ENCODE results near the gene ATF3. TPM values are rescaled to one million over a fixed set of nuclear protein-coding genes. Genes with fewer than 3 reads are reported as not detected.

Gene ATF3
- polyA plus RNA-seq, 6 donors from 2014 or later: 0.35 to 1.0 (median 0.76) TPM; not detected in 1

GRCh38 chr1:212665241-212666115, 56.9 kb downstream of the ATF3 start:
- Mint-ChIP-seq H3K9me3 (no peaks in the 10 kb centered on the region), H3K27me3 (peaks cover 6 to 32% (median 7%) of the 10 kb centered on the region in 3 donors), H3K4me3 (peak overlapping the region; percentile 1 to 90 (median 78)), H3K27ac (peak overlapping the region in 3 of 6 donors; percentile 23 to 67 (median 36)), H3K4me1 (peaks cover 4 to 16% (median 5%) of the 10 kb centered on the region in 3 donors), H3K36me3 (no peaks in the 10 kb centered on the region)
- peak; percentile 66 for DNase-seq
- ATAC-seq (ENCODE audit: low read depth in 2 of 2): peak; percentile 87 to 93

- DNase-seq: no peak
- no peaks in the 10 kb centered on the region for H3K9me3 Mint-ChIP-seq
- ATAC-seq (ENCODE audit: low read depth in 2 of 2): no peak
- H3K4me1 Mint-ChIP-seq: peaks cover 8 to 19% (median 12%) of the 10 kb centered on the region in 3 donors
- peaks cover 14 to 33% (median 15%) of the 10 kb centered on the region in 3 donors for H3K27me3 Mint-ChIP-seq
- peak overlapping the region in 1 of 6 donors; percentile 24 for H3K27ac Mint-ChIP-seq
- peak overlapping the region in 5 of 8 donors; percentile 44 to 87 (median 77) for H3K4me3 Mint-ChIP-seq
- no peaks in the 10 kb centered on the region for H3K36me3 Mint-ChIP-seq
Measured at GRCh38 chr1:212666116-212666775, 57.7 kb downstream of the ATF3 start.

GRCh38 chr1:212667223-212668139, 58.9 kb downstream of the ATF3 start:
- peak overlapping the region in 1 of 8 donors; percentile 47 for H3K4me3 Mint-ChIP-seq
- H3K36me3 Mint-ChIP-seq: no peaks in the 10 kb centered on the region
- H3K27me3 Mint-ChIP-seq: peaks cover 18 to 34% (median 19%) of the 10 kb centered on the region in 3 donors
- DNase-seq: no peak
- peak overlapping the region in 1 of 6 donors; percentile 42 for H3K27ac Mint-ChIP-seq
- peak in 1 of 2 donors; percentile 22 for ATAC-seq (ENCODE audit: low read depth in 2 of 2)
- peaks cover 11 to 24% (median 17%) of the 10 kb centered on the region in 3 donors for H3K4me1 Mint-ChIP-seq
- no peaks in the 10 kb centered on the region for H3K9me3 Mint-ChIP-seq

GRCh38 chr1:212668477-212668876, 59.9 kb downstream of the ATF3 start:
- peaks cover 11 to 24% (median 17%) of the 10 kb centered on the region in 3 donors for H3K4me1 Mint-ChIP-seq
- H3K27ac Mint-ChIP-seq: no peak overlapping the region
- no peaks in the 10 kb centered on the region for H3K9me3 Mint-ChIP-seq
- H3K4me3 Mint-ChIP-seq: no peak overlapping the region
- H3K36me3 Mint-ChIP-seq: no peaks in the 10 kb centered on the region
- peaks cover 18 to 36% (median 19%) of the 10 kb centered on the region in 3 donors for H3K27me3 Mint-ChIP-seq
- DNase-seq (no peak), ATAC-seq (ENCODE audit: low read depth in 2 of 2) (no peak)

GRCh38 chr1:212669102-212669501, 60.5 kb downstream of the ATF3 start:
- no peak overlapping the region for H3K27ac Mint-ChIP-seq
- no peaks in the 10 kb centered on the region for H3K9me3 Mint-ChIP-seq
- DNase-seq: no peak
- H3K36me3 Mint-ChIP-seq: no peaks in the 10 kb centered on the region
- peaks cover 11 to 24% (median 17%) of the 10 kb centered on the region in 3 donors for H3K4me1 Mint-ChIP-seq
- no peak for ATAC-seq (ENCODE audit: low read depth in 2 of 2)
- no peak overlapping the region for H3K4me3 Mint-ChIP-seq
- H3K27me3 Mint-ChIP-seq: peaks cover 18 to 36% (median 19%) of the 10 kb centered on the region in 3 donors

- Mint-ChIP-seq H3K4me1 (peaks cover 11 to 21% (median 17%) of the 10 kb centered on the region in 3 donors), H3K9me3 (no peaks in the 10 kb centered on the region), H3K36me3 (no peaks in the 10 kb centered on the region), H3K27me3 (peaks cover 19 to 39% (median 22%) of the 10 kb centered on the region in 3 donors), H3K27ac (no peak overlapping the region), H3K4me3 (no peak overlapping the region)
- ATAC-seq (ENCODE audit: low read depth in 2 of 2) (no peak), DNase-seq (no peak)
Measured at GRCh38 chr1:212669600-212669999, 61.0 kb downstream of the ATF3 start.

GRCh38 chr1:212670301-212670700, 61.7 kb downstream of the ATF3 start:
- Mint-ChIP-seq H3K27ac (no peak overlapping the region), H3K27me3 (peaks cover 23 to 42% (median 27%) of the 10 kb centered on the region in 3 donors), H3K36me3 (no peaks in the 10 kb centered on the region), H3K4me1 (peaks cover 11 to 17% (median 17%) of the 10 kb centered on the region in 3 donors), H3K9me3 (no peaks in the 10 kb centered on the region), H3K4me3 (no peak overlapping the region)
- no peak for DNase-seq
- ATAC-seq (ENCODE audit: low read depth in 2 of 2): no peak

Other genes starting within 250 kb of the ATF3 start
- gene PACC1, start 193.9 kb upstream of the ATF3 start, polyA plus RNA-seq (ENCODE audit: low read depth in 6 of 6): 10 to 100 TPM; 14.1 to 20.8 (median 18.7) TPM
- gene NENF, start 175.8 kb upstream of the ATF3 start, polyA plus RNA-seq (ENCODE audit: low read depth in 6 of 6): 10 to 100 TPM; 31.7 to 93.4 (median 64.3) TPM
- gene BATF3, start 91.1 kb downstream of the ATF3 start, polyA plus RNA-seq (ENCODE audit: low read depth in 6 of 6): not detected
- 100 to 1,000 TPM in 1 of 6 donors, 10 to 100 TPM in 5; 72.1 to 103 (median 81.0) TPM for gene NSL1, start 183.0 kb downstream of the ATF3 start, polyA plus RNA-seq (ENCODE audit: low read depth in 6 of 6)
- 10 to 100 TPM; 38.3 to 50.6 (median 41.9) TPM for gene TATDN3, start 183.1 kb downstream of the ATF3 start, polyA plus RNA-seq (ENCODE audit: low read depth in 6 of 6)
- not detected for gene SPATA45, start 238.9 kb downstream of the ATF3 start, polyA plus RNA-seq (ENCODE audit: low read depth in 6 of 6)
- gene FLVCR1, start 249.5 kb downstream of the ATF3 start, polyA plus RNA-seq (ENCODE audit: low read depth in 6 of 6): 1 to 10 TPM; 1.0 to 4.6 (median 2.5) TPM